ENCODE data around the gene MFSD1. TPM values are rescaled to one million over a fixed set of nuclear protein-coding genes. Genes with fewer than 3 reads are reported as not detected.

MFSD1 gene
- total and polyA plus RNA-seq, 9 of the 15 experiments (the other 6 are each of a cell fraction or from before 2014, with no cell fraction given) = 8.7 to 49.5 (median 28.6) TPM

DNA sequence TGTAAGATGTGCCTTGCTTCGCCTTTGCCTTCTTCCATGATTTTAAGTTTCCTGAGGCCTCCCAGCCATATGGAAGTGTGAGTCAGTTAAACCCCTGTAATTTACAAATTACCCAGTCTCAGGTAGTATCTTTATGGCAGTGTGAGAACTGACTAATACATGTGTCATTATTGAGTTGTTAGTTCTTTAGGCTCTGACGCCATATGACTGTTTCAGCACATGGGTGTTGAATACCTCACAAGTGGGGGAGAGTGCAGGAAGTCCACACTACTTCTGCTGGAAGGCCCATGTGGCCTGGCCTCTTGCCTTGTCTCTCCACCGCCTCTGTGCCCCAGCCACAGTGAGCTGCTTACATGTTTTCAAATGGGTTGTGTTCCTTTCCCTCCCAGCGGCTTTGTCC lies 28.5 kb downstream of the MFSD1 start:
- Histone ChIP-seq H3K4me1 (replicated peaks in 1 of 2; ENCODE audit: control insufficient read depth in 2 of 2, insufficient read depth in 2 of 2, low read length in 2 of 2) (no peaks in the 10 kb centered on the region), H3K9ac (ENCODE audit: insufficient read depth in 1 of 2, low read depth in 2 of 2, low read length in 2 of 2) (no peak overlapping the region), H3K4me3 (no peak overlapping the region), H2AFZ (ENCODE audit: low read depth, low read length) (no peak overlapping the region), H3K4me2 (ENCODE audit: insufficient read depth, low read length) (no peak overlapping the region), H3K79me2 (ENCODE audit: control insufficient read depth, insufficient read depth, low read length) (no peaks in the 10 kb centered on the region), H4K20me1 (replicated peaks; ENCODE audit: control insufficient read depth, insufficient read depth, low read length) (no peaks in the 10 kb centered on the region), H3K27ac (ENCODE audit: extremely low read depth, low read depth, low read length) (no peak overlapping the region), H3K9me1 (ENCODE audit: control insufficient read depth, insufficient read depth, low read length) (no peaks in the 10 kb centered on the region), H3K36me3 (ENCODE audit: control insufficient read depth, insufficient read depth, low read length) (peaks cover 15% of the 10 kb centered on the region; the same call in 1 of the 3 replicates), H3K9me3 (replicated peaks; ENCODE audit: control insufficient read depth, insufficient read depth, low read depth, low read length) (no peaks in the 10 kb centered on the region), H3K27me3 (ENCODE audit: control insufficient read depth in 2 of 2, insufficient read depth in 2 of 2, low read length in 2 of 2) (peaks cover under 1 to 8% of the 10 kb centered on the region in 2 experiments; a peak in 1 of 5 replicates)
- TF ChIP-seq RBM15 (IDR thresholded peaks at IDR 0.05; ENCODE audit: insufficient read depth, low read length) (no peak), SRF (CRISPR knock-in tag; IDR thresholded peaks at IDR 0.05) (no peak), ZNF707 (CRISPR knock-in tag; conservative IDR thresholded peaks at IDR 0.05) (no peak), RFX1 (IDR thresholded peaks at IDR 0.05) (no peak)
- TF ChIP-seq, protein P1, sequence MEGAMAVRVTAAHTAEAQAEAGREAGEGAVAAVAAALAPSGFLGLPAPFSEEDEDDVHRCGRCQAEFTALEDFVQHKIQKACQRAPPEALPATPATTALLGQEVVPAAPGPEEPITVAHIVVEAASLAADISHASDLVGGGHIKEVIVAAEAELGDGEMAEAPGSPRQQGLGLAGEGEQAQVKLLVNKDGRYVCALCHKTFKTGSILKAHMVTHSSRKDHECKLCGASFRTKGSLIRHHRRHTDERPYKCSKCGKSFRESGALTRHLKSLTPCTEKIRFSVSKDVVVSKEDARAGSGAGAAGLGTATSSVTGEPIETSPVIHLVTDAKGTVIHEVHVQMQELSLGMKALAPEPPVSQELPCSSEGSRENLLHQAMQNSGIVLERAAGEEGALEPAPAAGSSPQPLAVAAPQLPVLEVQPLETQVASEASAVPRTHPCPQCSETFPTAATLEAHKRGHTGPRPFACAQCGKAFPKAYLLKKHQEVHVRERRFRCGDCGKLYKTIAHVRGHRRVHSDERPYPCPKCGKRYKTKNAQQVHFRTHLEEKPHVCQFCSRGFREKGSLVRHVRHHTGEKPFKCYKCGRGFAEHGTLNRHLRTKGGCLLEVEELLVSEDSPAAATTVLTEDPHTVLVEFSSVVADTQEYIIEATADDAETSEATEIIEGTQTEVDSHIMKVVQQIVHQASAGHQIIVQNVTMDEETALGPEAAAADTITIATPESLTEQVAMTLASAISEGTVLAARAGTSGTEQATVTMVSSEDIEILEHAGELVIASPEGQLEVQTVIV (CRISPR knock-in tag; IDR thresholded peaks at IDR 0.05; ENCODE audit: borderline replicate concordance) = no peak
- in situ Hi-C loops (cut with MboI) = loop anchor here (25.0 kb wide), 1 partner anchor 982 kb away; no protein-coding TSS in a partner anchor
- 89% methylated on average over 4 of the region's 4 CpGs for whole genome bisulfite sequencing (ENCODE audit: insufficient coverage, low coverage, missing lambda C conversion rate)
- intact Hi-C loops (cut with micrococcal nuclease) = no loop called here
- POLR2A ChIA-PET = interaction anchor here (2.3 kb wide), 1 partner anchor 10 kb away, joined by 5 read pairs; no protein-coding TSS in a partner anchor
- FAIRE-seq (no peak), ATAC-seq (no peak), DNase-seq (ENCODE audit: extremely low read depth in 1 of 4, low spot score in 3 of 4) (no peak)
- CTCF ChIA-PET (ENCODE audit: low intra/inter-chr PET ratio) = no interaction called here
- no TSS peak for BruUV-seq (replicated peaks)

Measured in K562 (cell line).